Measurements from ENCODE around the gene P2RY2.

P2RY2 gene

DNA sequence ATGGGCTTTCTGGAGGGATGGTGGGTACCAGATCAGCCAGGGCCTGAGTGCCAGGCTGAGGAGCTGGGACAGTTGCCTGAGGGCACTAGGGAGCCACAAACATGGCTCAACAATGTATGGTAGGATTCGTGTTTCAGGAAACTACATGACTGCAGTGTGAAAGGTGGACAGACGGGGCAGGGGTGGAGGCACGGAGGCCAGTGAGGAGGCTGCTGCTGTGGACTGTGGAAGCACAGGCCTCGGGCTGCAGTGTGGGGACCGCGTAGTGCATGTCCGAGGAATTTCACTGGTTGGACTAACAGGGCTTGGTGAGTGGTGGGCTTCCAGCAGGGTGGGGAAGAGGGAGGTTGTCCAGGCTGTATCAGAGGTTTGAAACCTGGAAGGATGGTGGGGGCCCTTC is 7.8 kb downstream of the P2RY2 start:
- TF ChIP-seq, protein P1, sequence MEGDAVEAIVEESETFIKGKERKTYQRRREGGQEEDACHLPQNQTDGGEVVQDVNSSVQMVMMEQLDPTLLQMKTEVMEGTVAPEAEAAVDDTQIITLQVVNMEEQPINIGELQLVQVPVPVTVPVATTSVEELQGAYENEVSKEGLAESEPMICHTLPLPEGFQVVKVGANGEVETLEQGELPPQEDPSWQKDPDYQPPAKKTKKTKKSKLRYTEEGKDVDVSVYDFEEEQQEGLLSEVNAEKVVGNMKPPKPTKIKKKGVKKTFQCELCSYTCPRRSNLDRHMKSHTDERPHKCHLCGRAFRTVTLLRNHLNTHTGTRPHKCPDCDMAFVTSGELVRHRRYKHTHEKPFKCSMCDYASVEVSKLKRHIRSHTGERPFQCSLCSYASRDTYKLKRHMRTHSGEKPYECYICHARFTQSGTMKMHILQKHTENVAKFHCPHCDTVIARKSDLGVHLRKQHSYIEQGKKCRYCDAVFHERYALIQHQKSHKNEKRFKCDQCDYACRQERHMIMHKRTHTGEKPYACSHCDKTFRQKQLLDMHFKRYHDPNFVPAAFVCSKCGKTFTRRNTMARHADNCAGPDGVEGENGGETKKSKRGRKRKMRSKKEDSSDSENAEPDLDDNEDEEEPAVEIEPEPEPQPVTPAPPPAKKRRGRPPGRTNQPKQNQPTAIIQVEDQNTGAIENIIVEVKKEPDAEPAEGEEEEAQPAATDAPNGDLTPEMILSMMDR (IDR thresholded peaks at IDR 0.05), result no peak
- Histone ChIP-seq H3K9ac (no peak overlapping the region), H3K4me1 (peaks cover 5% of the 10 kb centered on the region)

DNA sequence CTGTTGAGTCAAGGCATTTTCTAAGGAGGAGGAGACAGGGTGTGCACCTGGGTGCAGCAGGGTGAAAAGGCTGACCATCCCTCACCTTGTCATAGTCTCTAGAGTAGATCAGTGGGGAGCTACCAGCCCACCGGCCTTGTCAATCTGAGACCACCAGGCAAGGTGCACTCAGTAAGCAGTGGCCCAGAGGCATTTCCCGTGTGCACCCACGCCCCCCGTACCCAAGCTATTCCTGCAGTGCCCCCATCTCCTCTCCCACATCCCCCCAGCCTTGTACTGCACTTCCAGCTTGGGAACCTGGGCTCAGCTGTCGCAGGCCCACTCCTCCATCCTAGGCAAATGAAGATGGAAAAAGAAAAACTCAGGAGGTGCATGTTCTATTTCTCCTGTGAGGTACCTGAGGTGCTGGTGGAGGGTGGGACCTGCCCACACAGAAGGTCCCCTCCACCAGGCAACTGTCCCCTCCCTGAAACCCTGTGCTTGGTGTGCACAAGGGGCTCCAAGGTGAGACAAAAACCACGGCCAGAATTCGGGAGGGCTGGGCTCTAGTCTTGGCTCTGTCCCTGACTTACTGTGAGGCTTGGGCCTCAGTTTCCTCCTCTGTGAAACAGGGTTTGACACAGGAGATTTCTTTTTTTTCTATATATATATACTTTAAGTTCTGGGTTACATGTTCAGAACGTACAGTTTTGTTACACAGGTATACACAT is 8.4 kb downstream of the P2RY2 start:
- Histone ChIP-seq H3K4me2 (ENCODE audit: low read length) (no peak overlapping the region), H3K27me3 (ENCODE audit: control insufficient read depth, insufficient read depth, low read length) (no peaks in the 10 kb centered on the region), H3K4me1 (peaks cover 5% of the 10 kb centered on the region), H3K9me3 (ENCODE audit: control insufficient read depth, low read length) (no peaks in the 10 kb centered on the region), H3K27ac (no peak overlapping the region), H3K4me3 (ENCODE audit: low read depth, low read length) (no peak overlapping the region), H2AFZ (no peak overlapping the region), H3K79me2 (no peaks in the 10 kb centered on the region), H3K36me3 (ENCODE audit: control insufficient read depth, insufficient read depth, low read length) (no peaks in the 10 kb centered on the region), H3K9ac (no peak overlapping the region)
- TF ChIP-seq, protein P1 (IDR thresholded peaks at IDR 0.05), result no peak

More for the DNA sequence above, 7.8 kb downstream of the P2RY2 start:
- H3K27ac ChIP-seq, result no peak overlapping the region
- no peaks in the 10 kb centered on the region for H3K27me3 ChIP-seq (ENCODE audit: control insufficient read depth, insufficient read depth, low read length)
- no peak overlapping the region for H2AFZ ChIP-seq
- no peak overlapping the region for H3K4me2 ChIP-seq (ENCODE audit: low read length)
- H3K4me3 ChIP-seq (ENCODE audit: low read depth, low read length), result no peak overlapping the region
- H3K9me3 ChIP-seq (ENCODE audit: control insufficient read depth, low read length), result no peaks in the 10 kb centered on the region
- H3K79me2 ChIP-seq, result no peaks in the 10 kb centered on the region
- no peaks in the 10 kb centered on the region for H3K36me3 ChIP-seq (ENCODE audit: control insufficient read depth, insufficient read depth, low read length)

DNA sequence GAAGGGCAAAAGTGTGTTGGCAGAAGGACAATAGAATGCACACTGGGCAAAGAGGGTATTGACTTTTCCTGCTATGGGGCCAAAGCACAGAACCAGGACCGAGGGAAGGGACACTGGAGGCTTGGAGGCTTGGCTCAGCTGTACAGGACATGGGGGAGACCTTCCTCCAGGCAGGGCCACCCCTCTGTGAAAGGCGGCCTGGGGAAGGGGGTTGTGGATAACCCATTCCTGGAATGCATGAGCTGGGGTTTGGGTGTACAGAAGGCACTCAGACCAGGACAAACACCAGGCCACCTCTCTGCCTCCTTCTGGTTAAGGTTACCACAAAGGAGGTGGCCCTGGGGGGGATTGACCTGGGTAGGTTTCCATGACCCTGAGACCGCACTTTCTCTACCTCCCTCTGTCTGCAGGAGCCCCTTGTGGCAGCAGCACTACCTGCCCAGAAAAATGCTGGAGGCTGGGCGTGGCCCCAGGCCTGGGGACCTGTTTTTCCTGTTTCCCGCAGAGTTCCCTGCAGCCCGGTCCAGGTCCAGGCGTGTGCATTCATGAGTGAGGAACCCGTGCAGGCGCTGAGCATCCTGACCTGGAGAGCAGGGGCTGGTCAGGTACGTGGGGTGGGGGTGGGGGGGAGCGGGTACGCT is 9.6 kb downstream of the P2RY2 start:
- H3K27me3 ChIP-seq (ENCODE audit: control insufficient read depth, insufficient read depth, low read length), result no peaks in the 10 kb centered on the region
- TF ChIP-seq, protein P1 (IDR thresholded peaks at IDR 0.05), result peak; percentile 47
- H3K36me3 ChIP-seq (ENCODE audit: control insufficient read depth, insufficient read depth, low read length), result no peaks in the 10 kb centered on the region
- no peaks in the 10 kb centered on the region for H3K79me2 ChIP-seq
- no peak overlapping the region for H2AFZ ChIP-seq
- peak overlapping the region; percentile 67 for H3K27ac ChIP-seq
- H3K9me3 ChIP-seq (ENCODE audit: control insufficient read depth, low read length), result no peaks in the 10 kb centered on the region
- no peak overlapping the region for H3K9ac ChIP-seq
- H3K4me2 ChIP-seq (ENCODE audit: low read length), result no peak overlapping the region
- H3K4me3 ChIP-seq (ENCODE audit: low read depth, low read length), result no peak overlapping the region
- H3K4me1 ChIP-seq, result peaks cover 5% of the 10 kb centered on the region

DNA sequence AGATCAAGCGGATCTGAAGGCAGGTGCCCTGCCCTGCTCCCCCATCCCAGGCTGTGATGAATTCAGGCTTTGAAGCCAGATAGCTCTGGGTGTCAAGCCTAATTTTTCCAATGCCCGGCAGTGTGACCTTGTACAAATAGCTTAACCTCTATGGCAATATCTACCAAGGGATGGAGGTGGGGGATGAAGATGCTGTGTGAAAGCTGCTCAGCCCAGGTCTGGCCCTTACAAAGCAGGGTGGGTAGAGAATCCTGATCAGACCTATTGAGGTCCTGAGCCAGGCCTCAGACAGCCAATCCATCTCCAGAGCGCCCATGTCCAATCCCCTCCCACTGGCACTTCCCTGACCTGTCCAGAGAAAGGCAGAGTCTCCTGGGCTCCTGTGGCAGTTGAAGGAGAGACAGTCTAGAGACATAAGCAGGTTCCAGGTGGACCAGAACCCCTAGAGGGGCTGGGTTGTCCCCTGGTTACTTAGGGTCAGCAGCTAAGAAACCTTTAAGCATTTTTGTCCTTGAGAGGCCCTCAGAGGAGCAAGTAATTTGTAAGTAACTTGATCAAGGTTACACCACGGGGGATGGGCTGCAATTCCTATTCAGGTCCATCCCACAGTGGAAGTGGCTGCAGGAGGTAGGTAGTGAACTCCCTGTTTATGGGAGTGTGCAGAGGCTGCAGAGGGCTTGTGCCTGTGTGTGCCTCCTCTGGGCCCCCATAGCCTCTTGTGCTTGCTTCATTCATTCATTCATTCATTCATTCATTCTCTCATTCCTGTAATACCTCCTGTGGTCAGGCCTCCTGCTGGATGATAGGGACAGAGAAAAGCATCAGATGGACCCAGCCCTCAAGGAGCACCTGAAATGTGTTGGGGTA is 10.4 kb downstream of the P2RY2 start:
- TF ChIP-seq, protein P1 (IDR thresholded peaks at IDR 0.05), result no peak
- peak overlapping the region; percentile 70 for H3K27ac ChIP-seq

More for the DNA sequence above, 10.4 kb downstream of the P2RY2 start:
- no peaks in the 10 kb centered on the region for H3K27me3 ChIP-seq (ENCODE audit: control insufficient read depth, insufficient read depth, low read length)
- no peaks in the 10 kb centered on the region for H3K79me2 ChIP-seq
- no peak overlapping the region for H3K9ac ChIP-seq
- peaks cover 5% of the 10 kb centered on the region for H3K4me1 ChIP-seq
- no peak overlapping the region for H3K4me2 ChIP-seq (ENCODE audit: low read length)
- no peaks in the 10 kb centered on the region for H3K9me3 ChIP-seq (ENCODE audit: control insufficient read depth, low read length)
- no peaks in the 10 kb centered on the region for H3K36me3 ChIP-seq (ENCODE audit: control insufficient read depth, insufficient read depth, low read length)
- no peak overlapping the region for H2AFZ ChIP-seq
- H3K4me3 ChIP-seq (ENCODE audit: low read depth, low read length), result no peak overlapping the region
